Measurements from ENCODE around the gene ROBO3.

The ROBO3 gene

GRCh38 chr11:124892146-124892545 lies 26.9 kb downstream of the ROBO3 start:
- no peak for DNase-seq

GRCh38 chr11:124892750-124893454 lies 27.7 kb downstream of the ROBO3 start:
- DNase-seq: no peak

GRCh38 chr11:124893781-124894401 lies 28.7 kb downstream of the ROBO3 start:
- DNase-seq: no peak

GRCh38 chr11:124894606-124895430 lies 29.6 kb downstream of the ROBO3 start:
- no peak for DNase-seq

GRCh38 chr11:124895471-124895971 lies 30.3 kb downstream of the ROBO3 start:
- DNase-seq: no peak

DNA sequence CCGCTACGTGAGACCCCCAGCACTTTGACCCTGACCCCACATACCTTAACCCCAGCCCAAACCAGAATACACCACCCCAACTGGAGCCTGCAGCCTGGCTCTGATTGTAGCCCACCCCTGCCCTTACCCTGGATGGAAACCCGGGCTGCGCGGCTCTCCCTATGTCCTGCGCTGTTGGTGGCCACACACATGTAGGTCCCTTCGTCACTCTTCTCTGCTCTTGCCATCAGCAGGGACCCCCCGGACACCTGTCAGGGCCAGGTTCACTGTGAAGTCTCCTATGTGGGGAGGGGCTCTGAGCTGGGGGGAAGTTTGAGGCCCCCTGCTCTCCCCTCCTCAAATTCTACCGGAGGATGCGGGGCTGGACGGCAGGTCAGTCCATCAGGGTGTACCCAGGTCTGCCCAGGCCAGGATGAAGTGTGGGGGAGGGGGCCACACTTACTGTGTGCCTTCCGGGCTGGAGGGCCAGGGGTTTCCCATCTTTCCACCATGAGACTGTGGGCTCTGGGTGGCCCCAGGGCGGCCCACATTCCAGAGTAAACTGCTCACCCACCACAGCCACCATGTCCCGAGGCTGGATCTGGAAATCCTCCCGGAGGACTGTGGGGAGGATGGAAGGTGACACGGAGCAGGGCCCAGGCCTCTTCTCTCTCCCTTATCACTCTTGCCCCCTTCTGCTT lies 31.0 kb downstream of the ROBO3 start:
- peak; percentile 48 for DNase-seq

- DNase-seq: no peak
These were observed 31.7 kb downstream of the ROBO3 start for GRCh38 chr11:124896821-124897391.

DNA sequence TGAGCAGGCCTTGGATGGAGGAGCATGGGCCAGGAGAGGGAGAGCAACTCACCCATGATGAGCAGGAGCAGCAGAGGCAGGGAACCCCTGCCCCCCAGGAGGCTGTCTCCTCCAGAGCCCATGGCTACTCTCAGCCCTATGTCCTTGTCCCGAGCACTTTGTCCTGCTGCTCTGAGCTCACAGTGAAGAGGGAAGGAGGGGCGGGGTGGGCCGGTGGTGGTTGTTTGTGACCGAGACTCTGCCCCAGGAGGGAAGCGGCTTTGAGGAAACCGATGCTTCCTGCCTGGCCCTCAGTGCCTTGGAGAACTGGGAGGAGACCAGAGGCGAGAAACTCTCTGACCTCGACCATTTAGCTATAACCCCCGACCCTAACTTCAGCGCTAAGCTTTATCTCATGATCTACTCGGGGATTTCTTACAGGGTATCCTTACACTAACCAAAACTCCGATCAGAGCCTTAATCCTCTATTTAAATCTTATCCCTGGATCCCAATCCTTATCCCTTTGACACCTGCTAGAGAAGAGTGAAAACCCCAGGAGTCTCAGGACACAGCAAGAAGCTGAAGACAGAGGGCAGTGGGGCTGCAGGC lies 32.5 kb downstream of the ROBO3 start, which contains the start of gene ROBO4:
ROBO4 (minus strand) TSS at position 192 of the 589 bp plus-strand sequence; CDS start at position 122, 70 bp downstream.
- no peak for DNase-seq

- DNase-seq: peak; percentile 94
These were observed 33.0 kb downstream of the ROBO3 start for GRCh38 chr11:124898263-124898680.

GRCh38 chr11:124898711-124899110 lies 33.5 kb downstream of the ROBO3 start:
- DNase-seq: peak; percentile 80

GRCh38 chr11:124899383-124900145 lies 34.3 kb downstream of the ROBO3 start:
- DNase-seq: no peak

DNA sequence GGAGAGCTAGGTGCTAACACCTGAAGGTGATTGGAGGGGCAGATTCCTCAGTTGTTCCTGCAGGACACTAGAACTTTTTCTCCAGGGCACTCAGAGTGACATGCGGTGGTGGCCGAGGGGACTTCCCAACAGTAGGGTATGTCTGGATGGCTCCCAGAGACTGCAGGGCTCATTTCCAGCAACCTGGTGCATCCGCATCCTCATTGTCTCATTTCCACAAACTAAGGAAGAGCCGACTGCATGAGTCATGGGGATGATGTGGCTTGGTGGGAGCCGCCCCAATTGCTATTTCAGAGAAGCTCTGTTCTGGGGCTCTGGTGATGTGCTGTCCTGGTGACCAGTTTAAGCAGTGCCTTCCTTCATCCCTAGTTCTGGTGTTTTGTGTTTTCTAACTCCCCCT lies 35.2 kb downstream of the ROBO3 start:
- peak; percentile 96 for DNase-seq

DNA sequence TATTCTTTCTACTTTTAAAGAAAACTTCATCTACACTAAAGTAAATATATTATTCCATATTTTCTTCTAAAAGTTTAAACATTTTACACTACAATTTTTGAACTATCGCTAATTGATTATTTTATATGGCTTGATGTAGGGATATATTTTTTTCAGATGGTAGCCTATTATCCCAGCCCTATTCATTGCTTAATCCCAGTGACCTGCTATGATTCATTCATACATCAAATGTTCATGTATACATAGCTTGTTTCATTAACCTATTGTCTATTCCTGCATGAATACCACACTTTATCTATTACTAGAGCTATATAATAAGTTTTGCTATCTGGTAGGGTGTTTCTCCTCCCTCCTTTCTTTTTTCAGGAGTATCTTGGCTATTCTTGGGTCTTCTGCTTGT lies 37.4 kb downstream of the ROBO3 start:
- DNase-seq: no peak

- DNase-seq: peak; percentile 52
These were observed 50.5 kb downstream of the ROBO3 start for GRCh38 chr11:124915541-124916369.

DNA sequence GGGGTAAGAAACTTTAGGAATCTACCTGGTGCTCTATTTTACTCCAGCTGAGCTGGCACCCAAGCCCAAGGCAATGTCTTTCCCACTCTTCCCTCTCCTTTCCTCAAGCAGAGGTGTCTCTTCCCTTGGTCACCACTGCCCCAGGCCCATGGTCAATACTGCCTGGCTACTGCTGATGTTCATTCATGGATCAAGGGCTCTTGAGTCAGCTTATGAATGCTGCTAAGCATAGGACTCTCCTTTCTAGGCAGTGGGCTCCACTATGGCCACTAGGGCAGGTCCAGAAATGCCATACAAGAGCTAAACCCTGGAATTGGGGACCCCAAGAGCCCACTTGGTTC lies 51.1 kb downstream of the ROBO3 start:
- no peak for DNase-seq

- no peak for DNase-seq
These were observed 51.9 kb downstream of the ROBO3 start for GRCh38 chr11:124917115-124917637.

DNA sequence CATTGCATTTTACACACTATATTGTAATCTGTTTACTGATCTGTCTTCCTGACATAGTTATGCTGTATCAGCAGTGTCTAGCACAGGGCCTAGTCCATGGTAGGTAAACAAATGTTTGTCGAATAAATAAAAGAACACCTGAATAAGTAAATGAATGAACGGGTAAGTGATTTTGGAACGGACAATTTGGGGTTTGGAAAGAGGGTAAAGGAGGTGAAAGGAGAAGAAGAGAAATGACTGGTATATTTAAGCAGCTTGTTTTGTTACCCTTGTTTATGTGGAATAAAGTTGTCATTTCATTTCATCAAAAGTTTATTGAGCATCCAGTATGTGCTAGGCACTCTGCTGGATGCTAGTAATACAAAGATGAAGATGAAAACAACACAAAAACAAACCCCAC lies 53.7 kb downstream of the ROBO3 start, which contains the start of gene HEPN1:
HEPN1 (plus strand) TSS at position 301 of the 400 bp plus-strand sequence.
- no peak for DNase-seq

GRCh38 chr11:124919898-124920297 lies 54.7 kb downstream of the ROBO3 start:
- DNase-seq: no peak

- DNase-seq: no peak
These were observed 55.1 kb downstream of the ROBO3 start for GRCh38 chr11:124920356-124920755.

All from fibroblast of skin of back (primary cell).